ENCODE data around the gene MEF2D.
A peak's percentile ranks its signal among the peaks of the same experiment; 100 is the strongest.

MEF2D gene

GRCh38 chr1:156477526-156478249 lies 22.9 kb downstream of the MEF2D start:
- Histone ChIP-seq H3K27ac (ENCODE audit: low read depth, low read length) (peak overlapping the region; percentile 97), H2AFZ (ENCODE audit: low read length, unreplicated experiment) (no peak overlapping the region), H3K36me3 (ENCODE audit: insufficient read depth, low read length) (peaks cover 33% of the 10 kb centered on the region; the same call in 1 of the 2 replicates), H3K79me2 (ENCODE audit: control insufficient read depth, insufficient read depth, low read length, unreplicated experiment) (no peaks in the 10 kb centered on the region), H3K4me3 (ENCODE audit: low read depth, low read length) (peak overlapping the region; percentile 36; the same call in 1 of the 2 replicates), H3K4me1 (ENCODE audit: control insufficient read depth, insufficient read depth, low read length, unreplicated experiment) (peaks cover 22% of the 10 kb centered on the region), H3K27me3 (ENCODE audit: insufficient read depth, low read length) (no peaks in the 10 kb centered on the region)

GRCh38 chr1:156476501-156477298 lies 23.9 kb downstream of the MEF2D start:
- Histone ChIP-seq H3K27ac (ENCODE audit: low read depth, low read length) (peak overlapping the region; percentile 97), H3K27me3 (ENCODE audit: insufficient read depth, low read length) (no peaks in the 10 kb centered on the region), H2AFZ (ENCODE audit: low read length, unreplicated experiment) (no peak overlapping the region), H3K79me2 (ENCODE audit: control insufficient read depth, insufficient read depth, low read length, unreplicated experiment) (no peaks in the 10 kb centered on the region), H3K4me1 (ENCODE audit: control insufficient read depth, insufficient read depth, low read length, unreplicated experiment) (peaks cover 22% of the 10 kb centered on the region), H3K4me3 (ENCODE audit: low read depth, low read length) (peak overlapping the region; percentile 36; the same call in 1 of the 2 replicates), H3K36me3 (ENCODE audit: insufficient read depth, low read length) (peaks cover 33% of the 10 kb centered on the region; the same call in 1 of the 2 replicates)

GRCh38 chr1:156475568-156476500 lies 24.7 kb downstream of the MEF2D start:
- no peaks in the 10 kb centered on the region for H3K79me2 ChIP-seq (ENCODE audit: control insufficient read depth, insufficient read depth, low read length, unreplicated experiment)
- H3K27me3 ChIP-seq (ENCODE audit: insufficient read depth, low read length), result no peaks in the 10 kb centered on the region

DNA sequence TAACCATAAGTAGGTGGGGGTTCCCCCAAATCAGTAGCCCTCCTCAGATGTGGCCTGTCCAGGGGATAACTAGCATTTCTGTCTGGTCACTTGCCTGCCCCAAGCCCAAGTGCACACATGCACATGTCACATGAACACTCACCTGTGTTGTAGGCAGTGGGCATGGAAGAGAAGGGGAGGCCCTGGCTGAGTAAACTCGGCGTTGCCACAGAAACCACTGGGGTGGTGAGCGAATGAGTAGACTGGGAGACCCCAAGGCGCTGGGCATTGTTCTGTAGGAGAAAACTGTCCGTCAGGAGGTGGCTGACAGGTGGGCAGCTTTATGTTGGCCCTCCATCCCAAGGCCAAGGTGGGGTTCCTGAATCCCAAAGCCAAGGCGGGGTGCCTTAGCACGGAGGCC lies 25.6 kb downstream of the MEF2D start:
- Histone ChIP-seq H3K27ac (ENCODE audit: low read depth, low read length) (no peak overlapping the region), H2AFZ (ENCODE audit: low read length, unreplicated experiment) (no peak overlapping the region), H3K79me2 (ENCODE audit: control insufficient read depth, insufficient read depth, low read length, unreplicated experiment) (no peaks in the 10 kb centered on the region), H3K4me3 (ENCODE audit: low read depth, low read length) (no peak overlapping the region), H3K36me3 (ENCODE audit: insufficient read depth, low read length) (peaks cover 30% of the 10 kb centered on the region; the same call in 1 of the 2 replicates), H3K4me1 (ENCODE audit: control insufficient read depth, insufficient read depth, low read length, unreplicated experiment) (peaks cover 22% of the 10 kb centered on the region), H3K27me3 (ENCODE audit: insufficient read depth, low read length) (no peaks in the 10 kb centered on the region)

More at GRCh38 chr1:156475568-156476500, 24.7 kb downstream of the MEF2D start:
- Histone ChIP-seq H3K4me1 (ENCODE audit: control insufficient read depth, insufficient read depth, low read length, unreplicated experiment) (peaks cover 22% of the 10 kb centered on the region), H3K36me3 (ENCODE audit: insufficient read depth, low read length) (peaks cover 33% of the 10 kb centered on the region; the same call in 1 of the 2 replicates), H2AFZ (ENCODE audit: low read length, unreplicated experiment) (no peak overlapping the region), H3K4me3 (ENCODE audit: low read depth, low read length) (no peak overlapping the region), H3K27ac (ENCODE audit: low read depth, low read length) (peak overlapping the region; percentile 97; the same call in 1 of the 2 replicates)

DNA sequence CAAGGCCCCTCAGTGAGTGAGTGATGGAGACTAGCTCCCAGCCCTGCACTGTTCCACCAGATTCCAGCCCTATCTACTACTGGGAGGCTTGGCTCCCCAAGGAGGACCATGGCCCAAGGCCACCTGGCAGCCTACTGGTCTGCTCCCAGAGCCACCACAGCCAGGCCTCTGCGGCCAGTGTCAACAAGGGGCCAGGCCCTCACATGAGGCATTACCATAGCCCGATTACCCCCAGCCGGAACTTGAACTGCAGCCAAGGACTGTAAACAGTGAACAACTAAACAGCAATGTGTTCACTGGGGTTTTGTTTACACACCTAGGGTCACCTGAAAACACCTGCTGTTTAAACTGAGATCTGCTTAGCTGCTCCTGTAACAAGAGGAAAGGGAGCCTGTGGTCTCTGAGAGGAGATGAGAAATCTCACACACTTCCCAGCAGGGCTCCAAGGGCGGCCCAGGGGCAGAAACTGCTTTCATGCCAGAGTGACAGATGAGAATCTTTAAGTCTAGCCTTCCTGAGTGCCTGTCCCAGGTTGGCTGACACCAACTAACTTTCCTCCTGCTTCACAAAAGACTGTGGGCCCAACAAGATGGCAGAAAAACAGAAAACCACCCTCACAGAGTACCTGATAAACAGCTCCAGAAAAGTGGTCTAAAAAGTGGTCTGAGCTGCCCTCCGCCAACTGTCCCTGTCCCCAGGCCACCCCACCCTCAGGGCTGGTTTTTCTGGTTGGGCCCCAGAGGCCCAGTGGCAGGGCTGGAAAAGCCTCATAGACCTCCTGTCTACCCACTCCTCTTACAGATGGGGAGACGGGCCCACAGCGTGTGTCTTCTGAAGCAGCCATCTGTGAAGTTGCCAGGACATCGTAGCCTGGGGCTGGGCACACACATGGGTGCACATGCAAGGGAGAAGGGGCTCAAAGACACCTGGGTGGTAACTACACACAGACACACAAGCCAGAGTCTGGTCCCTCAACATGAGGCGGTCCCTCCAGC lies 28.8 kb downstream of the MEF2D start:
- Histone ChIP-seq H3K79me2 (ENCODE audit: control insufficient read depth, insufficient read depth, low read length, unreplicated experiment) (no peaks in the 10 kb centered on the region), H3K27me3 (ENCODE audit: insufficient read depth, low read length) (no peaks in the 10 kb centered on the region), H3K36me3 (ENCODE audit: insufficient read depth, low read length) (peaks cover 9% of the 10 kb centered on the region; the same call in 1 of the 2 replicates), H3K4me1 (ENCODE audit: control insufficient read depth, insufficient read depth, low read length, unreplicated experiment) (peaks cover 8% of the 10 kb centered on the region), H3K27ac (ENCODE audit: low read depth, low read length) (no peak overlapping the region), H2AFZ (ENCODE audit: low read length, unreplicated experiment) (no peak overlapping the region), H3K4me3 (ENCODE audit: low read depth, low read length) (no peak overlapping the region)

GRCh38 chr1:156470473-156470872 lies 30.1 kb downstream of the MEF2D start:
- peaks cover 4% of the 10 kb centered on the region; the same call in 1 of the 2 replicates for H3K36me3 ChIP-seq (ENCODE audit: insufficient read depth, low read length)
- no peak overlapping the region for H2AFZ ChIP-seq (ENCODE audit: low read length, unreplicated experiment)
- H3K4me3 ChIP-seq (ENCODE audit: low read depth, low read length), result no peak overlapping the region
- peaks cover 14% of the 10 kb centered on the region for H3K4me1 ChIP-seq (ENCODE audit: control insufficient read depth, insufficient read depth, low read length, unreplicated experiment)
- H3K79me2 ChIP-seq (ENCODE audit: control insufficient read depth, insufficient read depth, low read length, unreplicated experiment), result no peaks in the 10 kb centered on the region
- H3K27ac ChIP-seq (ENCODE audit: low read depth, low read length), result no peak overlapping the region
- H3K27me3 ChIP-seq (ENCODE audit: insufficient read depth, low read length), result no peaks in the 10 kb centered on the region

DNA sequence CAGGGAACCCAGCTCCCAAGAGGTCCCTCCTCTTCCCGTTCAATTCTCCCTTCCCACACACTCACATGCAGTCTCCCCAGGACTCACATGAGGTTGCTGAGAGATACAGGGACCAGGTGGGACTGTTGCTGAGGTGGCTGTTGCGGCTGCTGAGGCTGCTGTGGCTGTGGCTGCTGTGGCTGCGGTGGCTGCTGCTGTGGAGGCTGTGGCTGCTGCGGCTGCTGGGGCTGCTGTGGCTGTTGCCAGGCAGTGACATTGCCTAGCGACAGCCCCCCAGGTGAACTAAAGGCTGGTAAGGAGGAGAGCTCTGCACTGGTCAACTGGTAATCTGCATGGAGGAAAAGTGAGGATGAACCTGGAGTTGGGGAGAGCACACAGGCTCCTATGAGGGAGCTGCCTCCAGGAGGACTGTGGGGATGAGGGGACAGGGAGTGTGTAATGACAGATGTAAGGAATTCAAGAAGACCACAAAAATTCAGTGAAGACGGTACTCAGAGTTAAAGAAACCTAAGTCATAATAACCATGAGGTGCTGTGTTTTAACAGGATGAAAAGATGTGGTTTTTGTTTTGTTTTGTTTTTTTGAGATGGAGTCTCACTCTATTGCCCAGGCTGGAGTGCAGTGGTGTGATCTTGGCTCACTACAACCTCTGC lies 31.8 kb downstream of the MEF2D start:
- Histone ChIP-seq H3K27me3 (ENCODE audit: insufficient read depth, low read length) (no peaks in the 10 kb centered on the region), H3K36me3 (ENCODE audit: insufficient read depth, low read length) (no peaks in the 10 kb centered on the region; the same call in 1 of the 2 replicates), H3K27ac (ENCODE audit: low read depth, low read length) (no peak overlapping the region), H3K4me1 (ENCODE audit: control insufficient read depth, insufficient read depth, low read length, unreplicated experiment) (peaks cover 31% of the 10 kb centered on the region), H3K79me2 (ENCODE audit: control insufficient read depth, insufficient read depth, low read length, unreplicated experiment) (no peaks in the 10 kb centered on the region), H2AFZ (ENCODE audit: low read length, unreplicated experiment) (no peak overlapping the region), H3K4me3 (ENCODE audit: low read depth, low read length) (no peak overlapping the region)

- H3K79me2 ChIP-seq (ENCODE audit: control insufficient read depth, insufficient read depth, low read length, unreplicated experiment), result no peaks in the 10 kb centered on the region
- H3K27ac ChIP-seq (ENCODE audit: low read depth, low read length), result no peak overlapping the region
- no peak overlapping the region for H3K4me3 ChIP-seq (ENCODE audit: low read depth, low read length)
- H3K4me1 ChIP-seq (ENCODE audit: control insufficient read depth, insufficient read depth, low read length, unreplicated experiment), result peaks cover 38% of the 10 kb centered on the region
- H2AFZ ChIP-seq (ENCODE audit: low read length, unreplicated experiment), result no peak overlapping the region
- H3K36me3 ChIP-seq (ENCODE audit: insufficient read depth, low read length), result no peaks in the 10 kb centered on the region; the same call in 1 of the 2 replicates
- H3K27me3 ChIP-seq (ENCODE audit: insufficient read depth, low read length), result no peaks in the 10 kb centered on the region
Observed at GRCh38 chr1:156467906-156468305, 32.7 kb downstream of the MEF2D start.

GRCh38 chr1:156467385-156467784 lies 33.2 kb downstream of the MEF2D start:
- Histone ChIP-seq H3K27ac (ENCODE audit: low read depth, low read length) (no peak overlapping the region), H3K36me3 (ENCODE audit: insufficient read depth, low read length) (no peaks in the 10 kb centered on the region; the same call in 1 of the 2 replicates), H3K4me3 (ENCODE audit: low read depth, low read length) (no peak overlapping the region), H3K27me3 (ENCODE audit: insufficient read depth, low read length) (no peaks in the 10 kb centered on the region), H3K4me1 (ENCODE audit: control insufficient read depth, insufficient read depth, low read length, unreplicated experiment) (peaks cover 38% of the 10 kb centered on the region), H2AFZ (ENCODE audit: low read length, unreplicated experiment) (no peak overlapping the region), H3K79me2 (ENCODE audit: control insufficient read depth, insufficient read depth, low read length, unreplicated experiment) (no peaks in the 10 kb centered on the region)
